ENCODE measurements around the gene RIPOR2.

Gene RIPOR2

DNA sequence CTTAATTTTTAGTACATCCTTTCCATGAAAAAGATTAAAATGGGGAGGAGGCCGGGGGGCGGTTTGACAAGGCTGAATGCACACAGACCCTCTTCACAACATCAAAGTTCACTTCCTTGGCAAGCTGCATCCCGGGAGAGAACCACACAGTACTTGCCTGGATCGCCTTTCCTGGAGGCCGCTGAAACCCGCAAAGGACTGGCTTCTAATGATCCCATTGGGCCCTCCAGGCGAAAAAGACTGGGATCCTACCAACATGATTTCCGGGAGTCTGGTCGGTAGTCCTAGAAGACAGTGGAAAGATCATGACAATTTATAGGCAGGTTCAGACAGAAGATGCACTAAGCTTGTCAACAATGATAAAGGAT, 60.2 kb downstream of the RIPOR2 start:
- DNase-seq (ENCODE audit: low spot score): no peak

DNA sequence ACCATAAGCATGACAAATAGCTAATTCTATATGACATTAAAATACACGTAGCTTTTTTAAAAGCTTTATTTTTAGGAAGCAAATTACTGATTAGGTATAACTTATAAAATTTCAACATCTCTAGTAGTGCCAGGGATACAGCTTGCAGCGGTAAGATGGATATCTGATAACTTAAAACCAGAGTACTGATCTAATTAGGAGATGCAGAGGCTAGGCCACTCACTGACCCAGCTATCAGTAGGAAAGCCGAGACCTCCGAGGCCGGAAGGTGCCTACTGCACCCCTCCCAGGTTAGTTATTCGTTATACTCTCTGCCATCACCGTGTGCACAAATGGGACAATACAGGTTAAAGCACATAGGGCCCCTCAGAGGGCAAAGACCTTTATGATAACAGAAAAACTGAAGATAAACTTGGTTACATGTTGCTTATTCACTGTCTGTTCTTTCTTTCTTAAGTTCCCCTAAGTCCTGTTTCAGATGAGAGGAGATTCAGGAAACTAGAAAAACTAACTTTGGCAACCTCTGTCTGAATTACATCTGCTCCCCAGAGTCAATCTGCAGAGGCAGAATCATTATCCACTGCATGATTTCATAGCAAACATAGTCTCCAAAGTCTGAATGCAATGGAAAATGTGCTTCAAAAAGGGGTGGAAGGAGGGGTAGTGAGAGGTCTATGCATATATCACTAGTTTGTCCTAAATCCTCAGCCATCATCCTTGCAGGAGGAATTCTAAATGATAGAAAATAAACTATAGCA, 60.8 kb downstream of the RIPOR2 start:
- DNase-seq (ENCODE audit: low spot score): no peak

DNA sequence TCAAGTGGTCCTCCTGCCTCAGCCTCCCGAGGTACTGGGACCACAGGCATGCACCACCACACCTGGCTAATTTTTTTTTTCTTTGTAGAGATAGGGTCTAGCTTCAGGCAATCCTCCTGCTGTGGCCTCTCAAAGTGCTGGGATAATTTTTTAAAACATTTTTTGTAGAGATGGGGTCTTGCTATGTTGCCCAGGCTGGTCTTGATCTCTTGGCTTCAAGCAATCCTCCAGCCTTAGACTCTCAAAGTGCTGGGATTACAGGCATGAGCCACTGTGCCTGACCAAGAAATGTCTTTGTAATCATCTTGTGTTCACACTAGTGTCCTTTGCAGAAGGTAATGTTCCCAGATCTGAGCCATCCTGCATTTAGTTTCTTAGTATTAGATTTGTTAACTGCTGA, 61.6 kb downstream of the RIPOR2 start:
- DNase-seq (ENCODE audit: low spot score): no peak

- DNase-seq (ENCODE audit: low spot score): no peak
Observed at GRCh38 chr6:24872779-24873178, 63.0 kb downstream of the RIPOR2 start.

GRCh38 chr6:24868765-24869164, 67.0 kb downstream of the RIPOR2 start:
- DNase-seq (ENCODE audit: low spot score): no peak

DNA sequence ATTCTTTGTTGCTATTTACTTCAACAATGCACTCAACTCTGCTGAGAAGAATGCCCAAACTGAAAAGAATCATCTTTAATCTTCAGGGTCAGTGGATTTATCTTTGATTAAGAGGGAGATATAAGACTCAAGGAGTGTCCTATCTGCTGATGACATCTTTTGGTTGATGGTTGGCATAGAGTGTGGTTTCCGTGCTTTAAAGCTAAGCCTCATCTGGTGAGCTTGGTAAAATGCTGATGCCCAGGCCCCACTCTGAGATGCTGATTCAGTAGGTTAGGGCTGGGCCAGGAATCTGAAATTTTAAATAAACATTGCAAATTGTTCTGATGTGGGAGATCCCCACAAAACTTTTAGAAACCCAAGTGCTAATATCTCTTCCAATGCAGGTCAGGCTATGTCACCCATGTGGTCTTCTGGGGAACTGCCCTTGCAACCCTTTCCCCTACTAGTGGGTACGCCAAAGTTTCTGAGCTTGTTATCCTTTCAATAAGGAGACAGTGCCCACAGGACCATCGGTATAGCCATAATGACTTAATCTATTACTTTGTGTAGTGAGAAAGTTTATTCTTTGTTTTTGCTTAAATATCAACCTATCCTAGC, 68.6 kb downstream of the RIPOR2 start:
- DNase-seq (ENCODE audit: low spot score): no peak

GRCh38 chr6:24865161-24865560, 70.6 kb downstream of the RIPOR2 start:
- no peak for DNase-seq (ENCODE audit: low spot score)

DNA sequence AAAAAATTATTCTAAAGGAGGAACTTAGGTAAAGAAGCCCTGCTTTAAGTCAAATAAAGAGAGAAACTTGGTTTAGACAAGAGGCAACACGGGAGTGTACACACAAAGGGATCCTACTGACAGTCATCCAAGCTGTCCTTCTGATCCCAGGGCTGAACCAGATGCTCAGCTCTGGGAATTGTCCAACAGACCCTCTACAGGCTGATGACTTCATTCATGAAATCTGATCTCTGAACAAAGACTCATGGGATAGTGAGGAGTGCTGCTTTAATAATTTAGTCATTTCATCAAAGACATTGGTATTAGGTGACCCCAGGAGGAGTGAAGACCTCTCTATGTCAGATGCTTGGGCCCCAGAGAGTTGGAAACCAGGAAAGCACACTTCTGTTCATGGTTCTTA, 71.4 kb downstream of the RIPOR2 start:
- DNase-seq (ENCODE audit: low spot score): no peak

DNA sequence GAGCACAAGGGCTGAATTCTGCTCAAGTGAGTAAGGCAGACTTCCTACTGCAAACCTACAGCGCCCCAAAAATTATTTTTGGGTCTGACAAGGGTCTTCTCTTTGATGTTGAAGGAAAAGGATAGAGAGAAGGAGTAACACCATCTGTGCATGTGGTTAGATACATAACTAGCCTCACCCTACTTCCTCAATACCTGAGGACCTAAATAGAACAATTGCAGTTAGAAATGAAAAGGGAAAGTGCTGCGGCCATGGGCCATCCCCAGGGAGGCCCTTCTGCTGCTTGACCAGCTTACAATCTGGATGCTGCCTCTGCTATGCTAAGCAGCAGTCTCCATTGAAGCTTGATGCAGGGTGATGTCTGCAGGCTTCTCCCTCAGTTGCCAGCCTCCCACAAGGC, 73.8 kb downstream of the RIPOR2 start:
- DNase-seq (ENCODE audit: low spot score): no peak

DNA sequence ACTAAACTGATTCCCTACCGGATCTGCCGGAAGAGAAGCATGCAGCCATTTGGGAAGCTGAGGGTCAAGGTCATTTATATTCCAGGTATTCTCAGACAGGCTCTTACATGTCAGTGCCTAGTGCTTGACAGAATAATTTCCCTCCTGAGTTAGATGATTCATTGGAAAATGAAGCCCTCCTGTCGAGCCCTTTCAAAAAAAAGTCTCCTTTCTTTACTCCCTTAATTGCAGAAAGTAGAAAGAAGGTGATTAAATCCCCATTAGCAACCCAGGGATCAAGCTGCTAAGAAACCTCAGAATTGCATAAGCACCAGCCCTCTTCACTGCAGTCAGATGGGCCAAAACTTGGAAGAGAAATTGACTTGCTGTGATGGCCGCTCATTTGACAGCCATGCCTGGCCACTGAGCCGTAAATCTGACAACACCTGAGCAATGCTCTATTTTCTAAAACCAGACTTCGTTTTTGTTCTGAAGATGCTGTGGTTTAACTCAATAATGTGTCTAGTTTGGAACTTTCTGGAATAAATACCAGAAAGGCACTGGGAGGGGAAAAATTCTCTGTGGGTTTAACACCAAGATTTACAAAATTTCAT, 76.1 kb downstream of the RIPOR2 start:
- DNase-seq (ENCODE audit: low spot score): no peak

DNA sequence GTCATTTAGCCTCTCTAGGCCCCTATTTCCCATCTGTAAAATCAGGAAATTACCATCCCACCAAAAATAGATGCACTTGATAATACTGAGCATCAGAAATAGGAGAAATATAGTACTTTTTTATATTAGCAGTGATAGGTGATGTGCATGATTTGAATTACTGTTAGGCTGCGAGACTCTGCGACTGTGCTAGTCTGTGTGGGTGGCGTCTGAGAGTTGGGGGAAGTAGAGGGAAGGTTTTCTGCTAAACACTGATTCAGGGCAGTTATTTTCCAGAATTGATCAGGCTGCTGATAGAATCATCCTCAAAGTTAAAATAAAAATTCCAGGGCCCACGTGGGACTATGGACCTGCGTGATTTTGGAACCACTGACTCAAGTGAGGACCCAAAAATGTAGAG, 76.6 kb downstream of the RIPOR2 start:
- no peak for DNase-seq (ENCODE audit: low spot score)

DNA sequence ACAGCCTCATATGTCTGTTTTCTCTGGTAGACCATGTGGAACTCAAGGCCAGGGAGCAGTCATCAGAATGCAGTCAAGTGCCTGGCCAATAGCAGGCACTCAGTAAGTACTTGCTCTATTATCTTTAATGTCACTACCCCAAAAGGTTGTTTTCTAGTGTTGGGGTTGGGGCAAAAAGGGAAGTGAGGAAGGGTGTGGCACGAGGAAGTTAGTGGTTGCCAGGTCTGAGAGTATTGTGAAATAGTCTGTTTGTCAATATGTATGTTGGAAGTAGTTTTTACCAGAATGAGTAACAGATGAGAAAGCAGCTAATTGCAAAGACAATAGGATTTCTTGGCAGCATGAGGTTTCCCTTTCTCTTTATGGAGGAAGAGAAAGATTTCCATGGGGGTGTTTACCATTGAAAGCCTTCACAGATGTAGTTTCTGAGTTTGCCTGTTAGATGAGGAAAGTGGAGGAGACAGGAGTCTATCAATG, 77.5 kb downstream of the RIPOR2 start:
- no peak for DNase-seq (ENCODE audit: low spot score)

DNA sequence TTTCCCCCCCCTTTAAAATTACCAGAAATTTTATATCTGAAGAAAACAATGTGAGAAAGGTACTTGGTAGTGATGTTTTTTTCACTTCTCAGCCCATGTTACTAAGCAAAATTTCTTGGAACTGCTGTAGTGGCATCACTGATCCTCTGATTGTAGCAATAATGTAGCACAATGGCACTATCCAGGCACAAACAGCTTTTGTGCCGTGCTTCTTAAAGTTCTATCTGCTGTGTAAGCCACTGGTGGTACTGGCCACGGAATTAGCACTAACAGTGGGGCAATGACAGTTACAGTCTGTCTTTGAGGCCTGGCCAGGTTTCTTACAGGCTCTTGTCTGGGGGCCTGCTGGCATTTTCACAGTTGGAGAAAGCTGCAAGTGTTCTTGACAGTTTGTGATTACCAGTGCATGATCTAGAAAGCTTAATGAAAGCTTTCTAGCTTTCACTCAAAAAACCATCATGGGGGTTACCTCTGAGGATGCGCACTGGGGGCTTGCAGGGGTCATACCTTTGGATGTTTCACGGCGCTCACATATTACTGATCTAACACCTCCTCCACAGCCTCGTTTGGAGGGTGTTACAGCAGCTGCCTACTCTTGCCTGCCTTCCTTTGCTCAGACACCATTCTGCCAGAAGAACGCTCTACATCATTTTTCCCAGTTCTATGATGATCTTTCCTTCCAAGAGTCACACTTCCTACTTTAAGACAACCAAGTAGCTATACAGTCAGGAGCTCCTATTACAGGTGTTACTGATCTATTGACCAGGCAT, 78.7 kb downstream of the RIPOR2 start:
- no peak for DNase-seq (ENCODE audit: low spot score)

- DNase-seq (ENCODE audit: low spot score): no peak
Observed at GRCh38 chr6:24856246-24856599, 79.5 kb downstream of the RIPOR2 start.

DNA sequence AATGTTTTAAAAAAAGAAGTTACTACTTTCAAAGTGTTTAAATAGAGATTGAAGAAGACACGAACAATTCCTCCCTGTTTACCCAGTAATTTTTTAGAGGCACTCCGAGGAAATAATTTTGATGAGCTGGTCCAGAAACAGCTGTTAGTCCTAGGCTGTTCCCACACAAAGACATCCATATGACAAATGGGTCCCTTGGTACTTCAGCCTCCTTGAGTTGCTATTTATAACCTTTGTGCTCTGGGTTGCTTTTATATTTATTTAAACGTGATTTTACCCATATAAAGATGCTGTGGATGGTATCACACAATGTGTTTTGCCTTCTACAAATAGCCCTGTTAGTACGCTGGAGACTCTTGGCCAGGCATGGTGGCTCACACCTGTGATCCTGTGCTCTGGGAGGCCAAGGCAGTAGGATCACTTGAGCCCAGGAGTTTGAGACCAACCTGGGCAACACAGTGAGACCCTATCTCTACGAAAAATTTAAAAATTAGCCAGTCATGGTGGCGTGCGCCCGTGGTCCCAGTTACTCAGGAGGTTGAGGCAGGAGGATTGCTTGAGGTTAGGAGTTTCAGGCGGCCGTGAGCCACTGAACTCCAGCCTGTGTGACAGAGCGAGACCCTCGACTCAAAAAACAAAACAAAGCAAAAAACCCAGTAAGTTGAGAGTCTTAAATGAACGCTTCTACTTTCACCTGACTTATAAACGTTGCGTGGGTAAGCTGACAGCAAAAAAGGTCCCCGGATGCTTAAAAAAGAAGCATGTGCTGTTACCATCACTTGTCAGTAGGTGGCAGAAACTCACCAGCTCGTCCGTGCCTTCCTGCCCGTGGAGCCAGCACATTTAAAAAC, 80.1 kb downstream of the RIPOR2 start:
- DNase-seq (ENCODE audit: low spot score): peak; percentile 39

DNA sequence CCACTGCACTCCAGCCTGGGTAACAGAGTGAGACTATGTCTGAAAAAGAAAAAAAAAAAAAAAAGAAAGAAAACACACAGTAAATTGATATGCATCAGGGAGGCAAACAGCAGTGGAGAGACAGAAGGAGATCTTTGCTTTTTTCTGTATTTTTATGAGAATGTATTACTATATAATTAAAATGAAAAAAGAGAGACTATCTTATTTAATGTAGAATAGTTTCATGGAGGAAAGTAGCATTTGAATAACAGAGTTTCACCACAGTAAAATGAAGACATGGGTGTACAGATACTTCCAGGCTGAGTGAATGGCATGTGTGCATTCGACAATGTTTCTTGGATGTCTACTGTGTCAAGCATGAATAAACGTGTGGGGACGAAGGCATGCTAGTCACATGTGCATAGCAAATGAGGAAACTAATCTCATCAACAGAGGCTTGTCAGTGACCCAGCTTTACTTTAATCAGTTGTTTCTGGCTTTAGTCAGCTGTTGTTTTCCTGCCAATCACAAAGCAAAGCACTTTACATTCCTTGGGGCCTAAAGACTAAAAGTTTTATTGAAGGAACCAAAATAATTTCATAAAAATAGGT, 81.6 kb downstream of the RIPOR2 start:
- DNase-seq (ENCODE audit: low spot score): no peak

GRCh38 chr6:24851086-24851485, 84.7 kb downstream of the RIPOR2 start:
- DNase-seq (ENCODE audit: low spot score): no peak

DNA sequence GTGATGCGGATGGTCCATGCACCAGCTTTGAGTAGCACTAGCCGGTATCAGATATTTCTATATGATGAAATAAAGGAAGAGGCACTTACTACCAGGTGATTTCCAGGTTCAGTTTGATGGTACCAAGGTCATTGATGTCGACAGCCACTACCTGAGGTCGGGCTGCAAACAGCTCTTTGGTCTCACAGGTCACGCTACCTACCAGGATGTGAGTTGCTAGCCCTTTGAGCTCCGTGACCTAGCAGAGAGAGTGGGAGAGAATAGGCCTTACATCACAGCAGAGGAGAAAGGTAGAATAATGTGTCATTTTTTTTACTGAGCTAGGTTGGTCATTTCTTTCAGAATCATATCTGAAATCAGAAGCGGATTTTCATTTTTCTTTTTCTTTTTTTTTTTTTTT, 86.0 kb downstream of the RIPOR2 start:
- no peak for DNase-seq (ENCODE audit: low spot score)

DNA sequence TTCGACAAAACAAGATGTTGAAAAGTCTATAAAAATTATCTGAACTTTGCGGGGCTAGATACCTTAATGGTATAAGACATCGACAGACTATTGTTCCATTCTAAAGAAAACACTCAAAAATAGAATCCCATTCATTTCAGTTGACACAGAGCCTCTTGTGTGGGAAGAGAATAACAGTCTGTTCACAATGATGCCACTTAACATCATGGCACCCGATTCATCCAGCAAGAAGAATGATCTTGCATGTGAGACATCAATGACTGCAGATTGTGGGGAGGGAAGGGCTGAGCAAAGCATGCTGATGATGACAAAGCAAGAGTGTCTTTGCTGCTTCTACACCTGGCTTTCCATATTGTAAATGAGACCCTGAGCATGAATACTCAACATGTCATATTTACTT, 87.3 kb downstream of the RIPOR2 start:
- DNase-seq (ENCODE audit: low spot score): no peak

GRCh38 chr6:24847402-24847801, 88.4 kb downstream of the RIPOR2 start:
- DNase-seq (ENCODE audit: low spot score): no peak

DNA sequence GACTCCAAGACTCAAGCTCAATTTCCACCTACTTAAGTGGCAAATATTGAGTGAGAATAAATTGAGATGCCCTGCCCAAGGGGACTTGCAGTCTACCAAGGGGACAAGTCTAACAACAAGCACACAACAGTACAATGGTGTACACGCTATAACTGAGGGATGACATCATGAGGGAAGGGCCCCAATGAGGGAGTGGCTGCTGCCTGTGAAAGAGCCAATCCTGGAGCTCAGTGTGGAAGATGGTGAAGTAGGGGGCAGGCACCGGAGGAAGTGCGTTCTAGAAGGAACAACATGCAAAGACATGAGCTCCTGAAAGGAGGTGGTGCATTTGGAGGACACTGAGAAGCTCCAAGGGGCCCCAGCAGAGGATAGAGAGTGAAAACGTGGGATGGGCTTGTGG, 90.2 kb downstream of the RIPOR2 start:
- no peak for DNase-seq (ENCODE audit: low spot score)

DNA sequence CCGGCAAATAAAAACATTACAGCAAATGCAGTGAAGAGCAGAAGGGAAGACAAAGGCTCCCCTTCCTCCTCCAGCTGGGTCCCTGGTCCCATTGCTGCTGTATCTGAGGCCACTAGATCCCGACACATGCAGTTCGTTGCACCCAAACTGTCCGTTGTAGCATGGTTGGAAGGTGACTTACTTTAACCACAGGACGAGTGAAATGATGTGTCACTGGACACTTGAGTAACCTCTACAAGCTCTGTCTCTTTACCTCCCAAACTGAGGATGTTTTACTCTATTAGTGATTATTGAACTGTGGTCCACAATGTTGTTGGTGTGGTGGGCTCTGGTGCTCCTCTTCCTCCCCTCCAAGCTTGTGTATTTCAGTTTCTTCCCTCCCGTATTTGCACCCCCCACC, 90.9 kb downstream of the RIPOR2 start:
- no peak for DNase-seq (ENCODE audit: low spot score)
